NCI-H345 treated with DMSO at 0.1 percent for 48 hours (cell line): Measurements from ENCODE around the gene ARVCF.

Experiments
- DNase-seq: peaks from one replicate; lab custom pipeline; 2025; ENCODE audit not compliant: unreplicated experiment; lab: John Stamatoyannopoulos, UW

Gene ARVCF

DNA sequence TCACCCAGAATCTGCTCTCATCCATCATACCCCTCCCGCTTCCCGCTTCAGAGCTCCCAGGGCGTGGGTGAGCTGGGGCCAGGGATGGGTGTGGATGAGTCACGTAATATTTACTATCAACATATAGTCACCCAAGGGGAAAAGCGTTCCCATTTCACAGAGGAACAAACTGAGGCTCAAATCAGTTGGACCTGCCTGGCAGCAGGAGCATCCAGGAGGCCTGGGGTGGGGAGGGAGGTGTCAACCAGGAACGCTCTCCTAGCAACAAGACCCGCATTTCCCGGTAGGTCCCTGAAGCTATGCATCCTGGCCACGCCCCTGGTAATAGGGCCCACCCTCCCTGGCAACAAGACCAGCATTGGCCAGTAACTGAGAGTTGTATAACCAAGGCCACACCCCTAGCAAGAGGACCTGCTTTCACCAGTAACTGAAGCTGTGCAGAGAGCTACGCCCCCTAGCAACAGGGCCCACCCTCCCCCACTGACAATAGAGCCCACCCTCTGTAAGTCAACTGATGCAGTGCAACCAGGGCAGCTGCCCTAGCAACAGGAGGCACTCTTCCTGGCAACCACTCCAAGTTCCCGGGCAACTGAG is 42.3 kb downstream of the ARVCF start:
- DNase-seq = peak; percentile 83

- no peak for DNase-seq
These were observed 42.9 kb downstream of the ARVCF start for GRCh38 chr22:19973551-19974267.

GRCh38 chr22:19972652-19973550 is 43.7 kb downstream of the ARVCF start:
- no peak for DNase-seq

GRCh38 chr22:19972251-19972650 is 44.4 kb downstream of the ARVCF start:
- DNase-seq = no peak

DNA sequence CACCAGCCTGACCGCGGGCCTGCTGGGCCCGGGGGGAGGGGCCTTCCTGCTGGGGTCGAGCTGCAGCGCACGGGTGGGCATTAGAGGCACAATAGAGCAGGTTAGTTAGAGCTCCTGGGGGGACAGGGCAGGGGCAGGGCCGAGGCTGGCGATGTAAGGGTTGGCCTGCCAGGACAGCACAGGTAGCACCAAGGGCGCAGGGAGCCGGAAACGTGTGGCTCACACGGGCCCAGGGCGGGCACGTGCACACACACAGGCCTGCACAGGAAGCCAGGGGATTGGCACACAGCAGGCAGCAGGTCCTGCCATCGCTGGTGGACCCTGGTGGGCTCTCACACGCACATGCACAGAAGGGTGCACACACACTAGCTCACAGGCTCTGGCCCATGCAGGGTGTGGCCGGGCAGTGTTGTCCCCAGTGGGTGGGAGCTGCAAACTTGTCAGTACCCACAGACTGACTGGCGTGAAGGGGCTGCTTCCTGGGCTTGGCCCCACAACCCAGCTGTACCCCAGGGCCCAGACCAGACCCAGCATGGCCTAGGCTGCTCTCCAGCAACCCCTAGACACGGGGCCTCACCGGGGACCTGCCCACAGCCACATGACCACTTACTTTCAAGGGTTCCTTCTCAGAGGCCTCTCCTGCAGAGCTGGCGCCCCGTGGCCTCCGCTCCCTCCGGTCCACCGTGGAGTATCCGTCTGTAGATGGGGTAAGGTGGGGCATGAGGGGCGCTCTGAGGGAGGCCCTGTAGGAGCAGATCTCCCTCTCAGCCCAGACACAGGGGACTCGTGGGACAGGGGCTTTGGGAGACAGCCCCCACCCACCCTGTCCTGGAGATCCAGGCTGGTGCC is 45.1 kb downstream of the ARVCF start:
- DNase-seq = no peak

GRCh38 chr22:19970479-19971275 is 45.9 kb downstream of the ARVCF start:
- no peak for DNase-seq

DNA sequence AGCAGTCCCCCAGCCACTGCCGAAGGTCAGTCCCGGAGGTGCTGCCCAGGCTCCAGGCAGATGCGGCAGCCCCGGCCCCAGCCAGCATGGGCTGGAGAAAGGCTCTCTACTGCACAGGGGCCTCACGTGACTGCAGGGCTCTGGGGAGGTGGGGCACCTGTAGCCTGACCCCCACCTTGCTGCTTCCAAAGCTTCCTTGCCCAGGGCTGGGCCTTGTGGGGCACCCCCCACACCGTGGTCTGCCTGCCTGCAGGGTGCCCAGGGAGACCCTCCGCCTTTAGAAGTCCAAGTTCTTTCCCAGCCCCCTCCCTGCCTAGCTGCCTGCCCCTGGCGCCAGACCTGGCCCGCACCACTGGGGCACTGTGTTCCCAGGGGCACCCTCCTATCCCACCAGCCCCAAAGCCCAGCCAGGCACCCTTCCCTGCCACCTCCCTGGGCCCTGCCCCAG is 46.6 kb downstream of the ARVCF start:
- DNase-seq = no peak

DNA sequence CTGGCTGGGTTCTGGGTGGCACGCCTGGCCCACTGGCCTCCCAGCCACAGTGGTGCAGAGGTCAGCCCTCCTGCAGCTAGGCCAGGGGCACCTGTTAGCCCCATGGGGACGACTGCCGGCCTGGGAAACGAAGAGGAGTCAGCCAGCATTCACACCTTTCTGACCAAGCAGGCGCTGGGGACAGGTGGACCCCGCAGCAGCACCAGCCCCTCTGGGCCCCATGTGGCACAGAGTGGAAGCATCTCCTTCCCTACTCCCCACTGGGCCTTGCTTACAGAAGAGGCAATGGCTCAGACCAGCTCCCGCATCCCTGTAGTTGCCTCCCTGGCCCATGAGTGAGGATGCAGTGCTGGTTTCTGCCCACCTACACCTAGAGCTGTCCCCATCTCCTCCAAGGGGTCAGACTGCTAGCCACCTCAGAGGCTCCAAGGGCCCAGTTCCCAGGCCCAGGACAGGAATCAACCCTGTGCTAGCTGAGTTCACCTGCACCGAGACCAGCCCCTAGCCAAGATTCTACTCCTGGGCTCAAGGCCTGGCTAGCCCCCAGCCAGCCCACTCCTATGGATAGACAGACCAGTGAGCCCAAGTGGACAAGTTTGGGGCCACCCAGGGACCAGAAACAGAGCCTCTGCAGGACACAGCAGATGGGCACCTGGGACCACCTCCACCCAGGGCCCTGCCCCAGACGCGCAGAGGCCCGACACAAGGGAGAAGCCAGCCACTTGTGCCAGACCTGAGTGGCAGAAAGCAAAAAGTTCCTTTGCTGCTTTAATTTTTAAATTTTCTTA is 47.3 kb downstream of the ARVCF start:
- no peak for DNase-seq

DNA sequence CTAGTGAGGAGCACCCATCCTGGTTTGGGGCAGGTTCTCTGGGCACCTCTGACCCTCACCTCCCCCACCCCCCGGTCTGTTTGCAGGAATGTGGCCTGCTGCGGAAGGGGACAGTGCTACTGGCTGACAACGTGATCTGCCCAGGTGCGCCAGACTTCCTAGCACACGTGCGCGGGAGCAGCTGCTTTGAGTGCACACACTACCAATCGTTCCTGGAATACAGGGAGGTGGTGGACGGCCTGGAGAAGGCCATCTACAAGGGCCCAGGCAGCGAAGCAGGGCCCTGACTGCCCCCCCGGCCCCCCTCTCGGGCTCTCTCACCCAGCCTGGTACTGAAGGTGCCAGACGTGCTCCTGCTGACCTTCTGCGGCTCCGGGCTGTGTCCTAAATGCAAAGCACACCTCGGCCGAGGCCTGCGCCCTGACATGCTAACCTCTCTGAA is 48.2 kb downstream of the ARVCF start:
- no peak for DNase-seq

DNA sequence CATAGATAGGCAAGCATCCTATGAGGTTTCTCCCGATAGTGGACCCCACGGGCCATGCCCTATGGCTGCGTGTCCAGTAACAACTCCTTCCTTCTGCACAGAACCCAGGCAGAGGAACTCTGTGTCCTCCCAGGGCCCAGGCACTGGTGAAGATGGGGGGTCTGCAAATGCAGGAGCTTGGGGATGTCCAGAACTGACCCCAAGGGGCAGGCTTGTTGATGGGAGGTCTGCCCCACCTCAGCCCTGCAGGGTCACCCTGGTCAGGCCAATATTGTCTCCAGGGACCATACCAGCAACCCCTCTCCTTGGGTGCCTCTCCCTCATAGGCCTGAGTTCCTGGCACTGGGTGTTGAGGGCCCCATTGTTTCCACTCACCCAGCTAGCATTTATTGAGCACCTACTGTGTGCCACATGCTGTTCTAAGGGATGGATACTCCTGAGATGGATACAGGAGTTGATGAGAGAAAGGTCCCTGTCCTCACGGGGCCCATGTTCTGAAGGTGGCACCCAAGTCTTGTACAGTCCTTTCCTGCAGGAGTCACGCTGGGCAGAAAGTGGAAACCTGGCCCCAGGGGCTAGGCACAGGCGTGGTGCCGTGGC is 48.7 kb downstream of the ARVCF start:
- no peak for DNase-seq

- DNase-seq = no peak
These were observed 49.5 kb downstream of the ARVCF start for GRCh38 chr22:19966908-19967750.

GRCh38 chr22:19965771-19966709 is 50.6 kb downstream of the ARVCF start:
- peak; percentile 12 for DNase-seq

DNA sequence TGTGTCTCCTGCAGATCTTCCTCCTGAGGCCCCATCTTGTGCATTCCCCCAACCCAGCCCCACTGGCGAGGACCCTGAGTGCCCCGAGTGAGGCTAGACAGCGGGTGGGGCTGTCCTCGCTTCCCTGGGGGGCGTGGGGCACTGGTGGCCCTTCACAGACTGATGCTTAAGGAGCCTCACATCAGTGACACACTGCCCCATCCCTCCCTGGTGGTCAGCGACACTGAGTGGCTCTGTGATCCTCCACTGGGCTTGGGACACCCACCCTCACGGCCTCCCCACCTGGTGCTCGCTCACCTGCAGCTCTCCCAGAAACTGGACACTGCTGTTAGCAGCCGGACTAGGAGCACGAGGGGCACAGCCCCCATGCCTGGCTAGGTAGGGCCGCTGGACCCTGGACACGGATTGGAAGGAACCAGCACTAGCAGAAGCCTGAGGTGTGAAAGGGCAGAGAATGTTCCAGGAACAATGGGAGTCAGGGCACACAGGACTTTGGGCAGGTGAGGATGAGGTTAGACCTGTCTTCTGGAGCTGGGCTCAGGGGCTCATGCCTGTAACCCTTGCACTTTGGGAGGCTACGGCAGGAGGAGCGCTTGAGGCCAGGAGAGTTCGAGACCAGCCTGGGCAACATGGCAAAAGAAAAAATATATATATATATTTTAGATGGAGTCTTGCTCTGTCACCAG is 51.8 kb downstream of the ARVCF start:
- DNase-seq = no peak

DNA sequence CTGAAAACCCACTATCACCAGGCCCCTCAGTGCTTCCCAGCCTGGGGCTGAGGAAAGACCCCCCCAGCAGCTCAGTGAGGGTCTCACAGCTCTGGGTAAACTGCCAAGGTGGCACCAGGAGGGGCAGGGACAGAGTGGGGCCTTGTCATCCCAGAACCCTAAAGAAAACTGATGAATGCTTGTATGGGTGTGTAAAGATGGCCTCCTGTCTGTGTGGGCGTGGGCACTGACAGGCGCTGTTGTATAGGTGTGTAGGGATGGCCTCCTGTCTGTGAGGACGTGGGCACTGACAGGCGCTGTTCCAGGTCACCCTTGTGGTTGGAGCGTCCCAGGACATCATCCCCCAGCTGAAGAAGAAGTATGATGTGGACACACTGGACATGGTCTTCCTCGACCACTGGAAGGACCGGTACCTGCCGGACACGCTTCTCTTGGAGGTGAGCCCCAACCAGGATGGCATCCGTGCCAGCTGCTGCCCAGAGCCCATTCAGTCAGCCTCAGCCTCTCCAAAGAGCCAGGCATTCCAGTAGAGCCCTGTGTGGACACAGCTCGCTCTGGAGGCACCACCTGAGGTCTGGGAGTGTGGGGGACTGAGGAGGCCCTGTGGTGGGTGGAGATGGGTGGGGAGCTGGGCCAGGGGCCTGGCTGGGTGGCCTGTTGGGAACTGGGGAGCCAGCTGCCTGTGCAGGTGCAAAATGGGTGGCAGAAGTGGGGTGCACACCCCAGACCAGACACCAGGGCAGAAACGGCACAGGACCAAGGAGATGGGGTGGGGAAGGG is 52.6 kb downstream of the ARVCF start:
- DNase-seq = no peak
